Stimulated activated CD4-positive, alpha-beta T cell treated with anti-CD3 and anti-CD28 coated beads, Interleukin-12 subunit alpha, Interleukin-12 subunit beta, amount 100 ng/mL, for 24 hours (primary cell): Measurements from ENCODE around the gene SAPCD2.
A peak's percentile ranks its signal among the peaks of the same experiment; 100 is the strongest.
"Not testable (repeated sequence)": the region's sequence is repeated elsewhere in the genome, so short reads cannot be mapped to it uniquely, and the experiment has no call there.

ENCODE experiments used
- DNase-seq, 2 experiments: peaks; one replicate each; pipeline ENCODE4 v3.0.0-alpha.2; 2020; ENCODE audit warnings: low read depth in 2 of 2

Gene SAPCD2

DNA sequence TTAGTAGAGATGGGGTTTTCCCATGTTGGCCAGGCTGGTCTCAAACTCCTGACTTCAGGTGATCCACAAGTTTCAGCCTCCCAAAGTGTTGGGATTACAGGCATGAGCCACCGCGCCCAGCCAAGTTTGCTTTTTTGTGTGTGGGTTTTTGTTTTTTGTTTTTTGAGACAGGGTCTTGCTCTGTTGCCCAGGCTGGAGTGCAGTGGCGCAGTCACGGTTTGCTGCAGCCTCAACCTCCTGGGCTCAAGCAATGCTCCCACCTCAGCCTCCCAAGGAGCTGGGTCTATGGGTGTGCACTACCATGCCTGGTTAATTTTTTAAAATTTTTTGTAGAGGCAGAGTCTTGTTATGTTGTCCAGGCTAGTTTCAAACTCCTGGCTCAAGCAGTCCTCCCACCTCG lies 36.9 kb downstream of the SAPCD2 start:
- not testable (repeated sequence) for DNase-seq

DNA sequence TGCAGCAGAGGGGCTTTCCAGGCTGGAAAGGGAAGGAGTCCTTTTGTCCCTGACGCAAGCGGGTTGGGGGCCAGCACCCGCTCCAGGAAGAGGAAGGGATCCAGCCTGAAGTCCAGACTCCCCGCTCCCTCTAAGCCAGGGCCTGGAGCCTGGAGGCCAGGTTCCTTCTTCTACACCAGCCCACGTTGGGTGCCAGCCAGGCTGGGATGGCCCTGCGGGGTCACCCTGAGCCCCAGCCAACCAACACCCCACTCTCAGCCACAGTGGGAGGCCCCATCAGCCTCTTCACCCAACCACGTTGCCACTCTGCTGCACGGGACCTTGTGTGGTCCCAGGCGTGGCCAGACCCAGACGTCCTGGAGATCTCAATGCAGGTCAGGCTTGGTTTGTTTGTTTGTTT lies 37.5 kb downstream of the SAPCD2 start:
- no peak for DNase-seq

GRCh38 chr9:137031904-137032640 lies 38.3 kb downstream of the SAPCD2 start, which contains the start of gene FUT7:
FUT7 (minus strand) TSS chr9:137032088; CDS start chr9:137031991, 97 bp downstream.
- peak in 1 of 2 experiments; percentile 25 for DNase-seq

DNA sequence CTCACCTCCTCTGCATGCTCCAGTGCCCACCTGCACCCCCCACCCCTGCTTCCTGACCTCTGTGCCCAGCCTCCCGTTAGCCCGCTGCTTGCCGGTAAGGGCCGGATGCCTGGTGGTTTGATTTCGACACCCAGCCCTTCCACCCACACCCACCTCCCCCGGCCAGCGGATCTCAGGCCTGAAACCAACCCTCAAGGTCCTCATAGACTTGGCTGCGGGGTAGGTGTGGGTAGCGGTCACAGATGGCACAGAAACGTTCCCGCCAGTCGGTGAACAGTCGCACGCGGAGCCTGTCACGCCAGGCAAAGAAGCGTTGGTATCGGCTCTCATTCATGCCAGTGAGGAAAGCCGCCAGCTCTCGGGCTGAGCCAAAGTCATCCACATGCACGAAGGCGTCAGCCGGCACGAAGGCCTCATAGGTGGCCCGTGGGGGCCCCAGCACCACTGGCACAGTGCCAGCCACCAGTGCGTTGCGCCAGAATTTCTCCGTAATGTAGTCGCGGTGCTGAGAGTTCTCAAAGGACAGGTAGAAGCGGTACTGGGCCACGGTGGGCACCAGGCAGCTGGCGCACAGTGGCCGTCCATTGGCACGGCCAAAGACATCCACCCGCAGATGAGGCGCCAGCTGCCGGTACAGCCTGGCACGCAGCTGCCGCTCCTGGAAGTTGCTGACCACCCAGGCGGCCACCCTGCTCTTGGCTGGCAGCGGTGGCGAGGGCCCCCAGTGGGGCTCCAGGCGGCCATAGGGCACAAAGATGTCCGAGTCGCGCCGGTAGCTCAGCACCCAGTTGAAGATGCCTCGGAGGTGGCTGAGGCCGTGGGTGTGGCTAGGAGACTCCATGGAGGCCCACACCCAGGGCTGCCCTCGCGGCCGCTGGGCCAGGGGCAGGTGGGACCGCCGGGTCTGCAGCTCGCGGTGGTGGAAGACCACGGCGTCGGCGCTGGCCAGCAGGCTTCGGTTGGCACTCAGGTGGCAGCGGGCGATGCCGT lies 39.5 kb downstream of the SAPCD2 start:
- peak in 1 of 2 experiments; percentile 33 for DNase-seq

- DNase-seq: no peak
Observed at GRCh38 chr9:137030006-137030405, 40.4 kb downstream of the SAPCD2 start.

DNA sequence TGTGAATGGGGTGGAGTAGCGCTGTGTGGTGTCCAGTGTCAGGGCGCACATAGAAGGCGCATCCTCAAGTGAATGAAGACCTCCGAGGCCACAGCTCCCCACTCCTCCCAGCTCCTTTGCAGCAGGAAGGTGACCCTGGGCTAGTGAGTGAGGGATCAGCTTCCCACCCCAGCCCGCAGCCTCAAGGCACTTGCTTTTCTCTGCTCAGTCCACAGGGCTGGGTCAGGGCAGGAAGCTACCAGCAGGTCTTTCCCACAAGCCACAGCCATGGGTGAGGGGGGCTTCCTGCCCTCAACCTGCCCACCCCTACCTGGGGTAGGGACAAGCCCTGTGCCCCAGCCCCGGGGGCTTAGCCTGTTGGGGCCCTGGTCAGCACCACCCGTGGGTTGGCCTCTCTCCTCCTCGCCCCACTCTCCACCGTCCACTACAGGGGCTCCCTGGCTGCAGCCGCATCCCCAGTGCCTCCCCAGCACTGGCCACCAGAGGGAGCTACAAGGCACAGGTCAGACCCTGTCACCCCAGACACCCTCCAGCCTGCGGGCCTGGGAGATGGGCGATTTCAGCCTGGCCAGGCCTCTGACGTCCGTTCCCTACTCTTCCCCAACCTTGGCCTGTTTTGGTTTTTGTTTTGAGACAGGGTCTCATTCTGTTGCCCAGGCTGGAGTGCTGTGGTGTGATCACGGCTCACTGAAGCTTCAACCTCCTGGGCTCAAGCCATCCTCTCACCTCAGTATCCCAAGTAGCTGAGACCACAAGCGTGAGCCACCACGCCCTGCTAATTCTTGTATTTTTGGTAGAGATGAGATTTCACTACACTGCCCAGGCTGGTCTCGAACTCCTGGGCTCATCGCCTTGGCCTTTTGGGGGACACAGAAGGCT lies 41.1 kb downstream of the SAPCD2 start:
- peak; percentile 51 to 76 for DNase-seq

- peak; percentile 32 to 53 for DNase-seq
Observed at GRCh38 chr9:137028263-137029057, 41.9 kb downstream of the SAPCD2 start.

DNA sequence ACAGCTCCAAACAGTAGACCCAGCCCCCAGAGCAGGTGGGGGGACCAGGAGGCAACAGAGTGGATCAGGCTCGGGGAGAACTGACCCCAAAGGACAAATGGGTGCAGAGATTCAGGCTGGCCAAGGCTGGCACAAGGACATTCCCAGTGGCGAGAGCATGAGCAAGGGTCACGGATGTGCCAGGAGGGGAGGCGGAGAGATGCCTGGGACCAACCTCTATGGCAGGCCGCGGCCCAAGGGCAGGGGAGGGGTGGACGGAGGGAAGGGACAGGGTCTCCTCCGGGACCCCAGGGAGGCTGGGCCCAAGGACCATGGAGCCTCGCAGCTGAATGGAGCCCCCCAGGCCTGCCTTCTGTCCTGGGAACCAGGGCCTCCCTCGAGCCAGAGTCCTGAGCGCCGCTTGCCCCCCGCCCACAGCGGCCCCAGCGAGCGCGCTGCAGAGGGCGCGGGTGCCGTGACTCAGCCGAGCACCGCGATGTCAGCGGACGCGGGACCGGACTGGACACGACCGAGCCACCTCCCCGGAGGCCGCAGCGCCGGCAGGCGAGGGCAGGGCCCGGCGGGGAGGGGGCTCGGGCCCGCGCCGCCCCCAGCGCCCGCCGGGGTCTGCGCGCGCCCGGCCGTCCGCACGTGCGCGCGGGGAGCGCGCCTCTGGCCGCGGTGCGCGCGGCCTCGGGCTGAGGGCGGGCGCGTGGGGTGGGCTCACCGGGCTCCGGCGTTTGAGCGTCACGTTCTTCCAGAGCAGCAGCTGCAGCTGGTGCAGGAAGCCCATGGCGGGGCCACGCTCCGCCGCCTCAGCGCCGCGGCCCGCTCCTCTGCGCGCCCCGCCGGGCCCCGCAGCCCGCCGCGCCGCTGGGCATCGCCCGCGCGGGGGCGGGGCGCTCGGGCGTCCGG lies 42.7 kb downstream of the SAPCD2 start, which contains the start of gene ABCA2:
Gene ABCA2 (minus strand): TSS at position 869 of the 894 bp plus-strand sequence. CDS start 97 bp downstream, at position 772.
- no peak for DNase-seq

GRCh38 chr9:137026828-137027227 lies 43.5 kb downstream of the SAPCD2 start:
- DNase-seq: no peak

DNA sequence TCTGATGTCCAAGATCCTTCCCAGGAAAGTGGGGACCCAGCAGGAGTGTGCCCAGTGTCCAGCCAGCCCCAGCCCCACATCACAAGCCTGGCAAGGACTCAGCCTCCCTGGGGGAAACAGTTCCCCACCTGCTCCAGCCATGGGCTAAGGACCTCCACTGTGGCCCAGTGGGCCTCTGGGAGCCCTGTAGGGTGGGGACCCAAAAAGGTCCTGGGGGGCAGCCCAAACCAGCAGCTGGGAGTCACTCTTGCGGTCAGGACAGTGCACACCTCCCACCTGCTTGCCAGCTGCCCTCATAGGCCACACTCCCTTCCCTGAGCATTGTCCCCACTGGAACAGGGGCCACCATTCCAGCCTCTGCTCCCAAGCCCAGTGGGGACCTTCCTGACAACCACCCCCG lies 44.0 kb downstream of the SAPCD2 start:
- no peak for DNase-seq

DNA sequence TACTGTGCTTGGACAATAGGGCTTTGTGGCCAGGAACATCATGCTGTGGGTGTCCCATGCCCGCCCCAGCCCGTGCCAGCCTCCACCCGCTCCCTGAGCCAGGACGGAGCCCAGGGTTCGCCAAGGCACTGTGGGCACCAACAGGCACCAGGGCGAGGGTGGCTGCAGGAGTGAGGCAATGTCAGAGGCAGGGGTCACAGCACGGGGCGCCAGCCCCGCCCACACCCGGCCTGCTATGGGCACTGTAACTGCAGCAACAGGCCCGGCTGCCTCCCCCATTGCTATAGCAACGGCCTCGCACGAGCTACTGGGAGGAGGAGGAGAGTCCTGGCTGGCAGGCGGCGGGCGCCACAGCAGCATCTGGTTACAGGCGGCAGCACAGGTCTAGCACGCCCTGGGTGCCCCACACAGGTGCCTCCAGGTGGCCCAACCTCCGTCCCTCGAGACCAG lies 44.8 kb downstream of the SAPCD2 start:
- no peak for DNase-seq

DNA sequence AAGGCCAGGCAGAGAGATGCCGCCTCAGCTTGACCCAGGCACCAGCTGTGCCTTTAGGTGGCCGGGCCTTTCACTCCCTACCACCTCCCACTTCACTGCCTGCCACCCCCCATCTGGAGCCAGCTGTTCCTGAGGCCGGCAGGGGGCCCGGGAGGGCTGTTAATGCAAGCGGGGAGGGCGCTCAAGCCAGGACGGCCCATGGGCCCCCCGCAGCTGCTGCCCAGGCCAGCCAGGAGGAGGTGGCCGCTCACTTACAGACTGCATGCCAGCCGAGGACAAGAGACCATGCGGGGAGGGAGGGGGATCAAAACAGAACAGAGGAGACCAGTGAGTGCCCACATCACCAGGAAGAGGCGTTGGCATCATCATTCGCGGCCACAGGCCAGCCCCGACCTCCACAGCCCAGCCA lies 46.8 kb downstream of the SAPCD2 start:
- no peak for DNase-seq

GRCh38 chr9:137023157-137023556 lies 47.2 kb downstream of the SAPCD2 start:
- no peak for DNase-seq

GRCh38 chr9:137022662-137023008 lies 47.7 kb downstream of the SAPCD2 start:
- DNase-seq: no peak

DNA sequence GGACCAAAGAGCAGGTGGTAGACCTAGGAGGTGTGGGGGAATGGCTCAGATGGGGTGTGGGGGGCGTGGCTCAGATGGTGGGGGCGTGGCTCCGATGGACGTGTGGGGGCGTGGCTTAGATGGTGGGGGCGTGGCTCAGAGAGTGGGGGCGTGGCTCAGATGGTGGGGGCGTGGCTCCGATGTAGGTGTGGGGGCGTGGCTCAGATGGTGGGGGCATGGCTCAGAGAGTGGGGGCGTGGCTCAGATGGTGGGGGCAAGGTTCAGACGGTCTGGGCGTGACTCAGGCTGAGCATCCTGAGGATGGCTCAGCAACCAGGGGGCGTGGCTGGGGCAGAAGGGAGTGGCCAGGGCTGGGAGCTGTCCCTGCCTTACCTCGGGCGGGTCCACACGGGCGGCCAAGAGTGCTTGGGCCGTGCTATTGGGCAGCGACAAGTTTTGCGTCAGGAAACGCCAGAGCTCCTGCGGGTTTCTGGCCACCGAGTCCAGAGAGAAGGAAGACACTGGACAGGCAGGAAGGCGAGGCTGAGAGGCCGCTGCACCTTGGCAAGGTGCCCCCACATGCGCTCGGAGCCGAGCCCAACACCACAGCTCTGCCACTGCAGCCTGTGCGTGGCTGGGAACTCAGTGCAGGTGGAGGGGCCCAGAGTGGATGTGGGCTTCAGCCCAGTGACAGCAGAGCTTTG lies 48.2 kb downstream of the SAPCD2 start:
- peak; percentile 54 to 75 for DNase-seq

- DNase-seq: no peak
Observed at GRCh38 chr9:137021568-137021978, 48.8 kb downstream of the SAPCD2 start.

DNA sequence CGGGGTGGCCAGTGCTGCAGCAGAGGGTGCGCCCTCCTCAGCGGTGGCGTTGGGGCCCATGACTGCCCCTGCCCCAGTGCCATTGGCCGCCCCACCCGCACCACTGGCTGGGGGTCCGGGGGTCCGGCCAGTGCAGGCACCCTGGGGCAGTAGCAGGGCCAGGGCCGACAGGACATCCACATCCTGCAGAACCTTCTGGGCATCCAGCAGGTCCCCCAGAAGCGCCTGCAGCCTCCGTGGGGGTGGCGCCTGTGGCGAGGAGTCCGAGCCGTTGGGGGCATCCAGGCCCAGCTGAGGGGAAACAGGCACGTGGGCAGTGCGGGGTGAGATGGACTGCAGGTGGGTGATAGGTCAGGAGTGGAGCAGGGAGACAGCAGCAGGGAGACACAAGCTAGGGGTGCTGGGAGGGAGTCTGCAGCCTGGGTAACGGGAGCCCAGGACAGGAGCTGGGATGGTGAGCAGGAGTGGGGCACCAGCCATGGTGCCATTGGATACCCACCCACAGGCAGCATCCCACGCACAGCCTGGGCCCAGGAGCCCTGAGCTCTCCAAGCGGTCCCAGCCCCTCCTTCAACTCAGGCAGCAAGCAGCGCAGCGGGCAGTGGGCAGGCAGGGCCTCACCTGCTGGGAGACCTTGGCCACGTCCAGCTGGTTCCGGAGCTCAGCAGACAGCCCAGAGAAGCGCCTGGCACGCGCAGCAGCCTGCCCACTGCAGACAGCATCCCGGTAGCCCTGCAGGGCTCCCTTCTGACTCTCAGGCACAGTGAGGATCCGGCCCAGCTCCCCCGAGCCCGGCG lies 49.4 kb downstream of the SAPCD2 start:
- no peak for DNase-seq
